Gastroesophageal sphincter (tissue), 3 donors: ENCODE data around the gene MAP3K13.

ENCODE experiments used
- EP300 ChIP-seq: sonication (generic); formaldehyde crosslinking; IDR thresholded peaks from one replicate; pipeline ENCODE4 v1.6.1; 2017; ENCODE audit warnings: antibody characterized with exemption, mild to moderate bottlenecking
- POLR2AphosphoS5 ChIP-seq: sonication (generic); formaldehyde crosslinking; IDR thresholded peaks from one replicate; pipeline ENCODE4 v1.6.1; 2017; ENCODE audit warnings: antibody characterized with exemption
- TF ChIP-seq, protein P1 (sequence below), 4 experiments: fragments of 200-600 bp in 2 of 4; fragments of 450-650 bp in 2 of 4; sonication (generic) in 1 of 4; IDR thresholded peaks; one replicate each; pipeline ENCODE4 v1.5.1; 2017 to 2019; ENCODE audit warnings: antibody characterized with exemption in 4 of 4, mild to moderate bottlenecking in 2 of 4, moderate library complexity in 2 of 4

GRCh38 chr3:185465471-185465870 is 102.5 kb downstream of the MAP3K13 start:
- TF ChIP-seq, protein P1, sequence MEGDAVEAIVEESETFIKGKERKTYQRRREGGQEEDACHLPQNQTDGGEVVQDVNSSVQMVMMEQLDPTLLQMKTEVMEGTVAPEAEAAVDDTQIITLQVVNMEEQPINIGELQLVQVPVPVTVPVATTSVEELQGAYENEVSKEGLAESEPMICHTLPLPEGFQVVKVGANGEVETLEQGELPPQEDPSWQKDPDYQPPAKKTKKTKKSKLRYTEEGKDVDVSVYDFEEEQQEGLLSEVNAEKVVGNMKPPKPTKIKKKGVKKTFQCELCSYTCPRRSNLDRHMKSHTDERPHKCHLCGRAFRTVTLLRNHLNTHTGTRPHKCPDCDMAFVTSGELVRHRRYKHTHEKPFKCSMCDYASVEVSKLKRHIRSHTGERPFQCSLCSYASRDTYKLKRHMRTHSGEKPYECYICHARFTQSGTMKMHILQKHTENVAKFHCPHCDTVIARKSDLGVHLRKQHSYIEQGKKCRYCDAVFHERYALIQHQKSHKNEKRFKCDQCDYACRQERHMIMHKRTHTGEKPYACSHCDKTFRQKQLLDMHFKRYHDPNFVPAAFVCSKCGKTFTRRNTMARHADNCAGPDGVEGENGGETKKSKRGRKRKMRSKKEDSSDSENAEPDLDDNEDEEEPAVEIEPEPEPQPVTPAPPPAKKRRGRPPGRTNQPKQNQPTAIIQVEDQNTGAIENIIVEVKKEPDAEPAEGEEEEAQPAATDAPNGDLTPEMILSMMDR (IDR thresholded peaks at IDR 0.05), result no peak
- TF ChIP-seq POLR2AphosphoS5, result no peak
- TF ChIP-seq EP300, result no peak
